Suprapubic skin (tissue), 4 donors: Measurements from ENCODE around the gene ARCN1. TPM values are rescaled to one million over a fixed set of nuclear protein-coding genes. Genes with fewer than 3 reads are reported as not detected.

ENCODE experiments used
- DNase-seq, 2 donors: peaks; one replicate each; pipeline ENCODE4 v3.0.0-alpha.2; 2019; ENCODE audit warnings: low spot score in 2 of 2
- H3K27ac ChIP-seq: fragments of 200-600 bp; sonication (generic); one replicate; pipeline ENCODE4 v1.5.1; 2019
- H3K27me3 ChIP-seq: fragments of 200-600 bp; sonication (generic); one replicate; pipeline ENCODE4 v1.5.1; 2019
- H3K36me3 ChIP-seq: fragments of 200-600 bp; sonication (generic); one replicate; pipeline ENCODE4 v1.5.1; 2019
- H3K4me1 ChIP-seq: fragments of 200-600 bp; sonication (generic); one replicate; pipeline ENCODE4 v1.5.1; 2019
- H3K4me3 ChIP-seq: fragments of 200-600 bp; sonication (generic); one replicate; pipeline ENCODE4 v1.5.1; 2019; ENCODE audit warnings: mild to moderate bottlenecking
- H3K9me3 ChIP-seq: fragments of 200-600 bp; sonication (generic); one replicate; pipeline ENCODE4 v1.5.1; 2019
- CTCF ChIP-seq, 2 donors: fragments of 200-600 bp in 1 of 2; fragments of 450-650 bp in 1 of 2; sonication (generic) in 1 of 2; IDR thresholded peaks; one replicate each; pipeline ENCODE4 v1.5.1; 2016 to 2019; ENCODE audit warnings: antibody characterized with exemption in 2 of 2, mild to moderate bottlenecking in 1 of 2, moderate library complexity in 1 of 2
- EP300 ChIP-seq: sonication (generic); formaldehyde crosslinking; IDR thresholded peaks from one replicate; pipeline ENCODE4 v1.6.1; 2017; ENCODE audit warnings: antibody characterized with exemption
- POLR2A ChIP-seq, 2 donors: fragments of 450-650 bp; IDR thresholded peaks; one replicate each; pipeline ENCODE4 v1.6.1; 2017; ENCODE audit warnings: antibody characterized with exemption in 2 of 2, mild to moderate bottlenecking in 2 of 2, moderate library complexity in 2 of 2
- POLR2AphosphoS5 ChIP-seq, 3 donors: sonication (generic); formaldehyde crosslinking; IDR thresholded peaks; one replicate each; pipeline ENCODE4 v1.6.1; 2017; ENCODE audit warnings: antibody characterized with exemption in 3 of 3
- WGBS: methylation state at CpG from one replicate; pipeline ENCODE4 v1.1.5; 2018; 5-methylcytosine and 5-hydroxymethylcytosine counted together
- total RNA-seq, 4 donors: library from RNA; depleted of rRNA; stranded (reverse); fragments of >200 nt; gene quantifications; one replicate each; pipeline ENCODE4 v1.1.0, GENCODE V29; 2016

The ARCN1 gene
- total RNA-seq, 4 donors from 2014 or later, result 70.3 to 80.7 (median 77.0) TPM

GRCh38 chr11:118607401-118608359 is 35.5 kb downstream of the ARCN1 start, which contains the start of gene PHLDB1:
PHLDB1 (plus strand) TSS chr11:118607615; CDS start chr11:118613837, 6,222 bp downstream.
- DNase-seq, result peak in 1 of 2 donors; percentile 83
- peak within 1 kb of the TSS; percentile 95 for H3K27ac ChIP-seq
- peaks cover 86% of the 10 kb centered on the region for H3K4me1 ChIP-seq
- peak within 1 kb of the TSS; percentile 69 for H3K4me3 ChIP-seq
- peak in 1 of 2 donors; percentile 35 for TF ChIP-seq CTCF (IDR thresholded peaks at IDR 0.05)
- TF ChIP-seq POLR2A (IDR thresholded peaks at IDR 0.05), result peak in 1 of 2 donors; percentile 55
- no peak for TF ChIP-seq POLR2AphosphoS5 (IDR thresholded peaks at IDR 0.05)
- no peak for TF ChIP-seq EP300
- WGBS, result 7% methylated on average over 14 of the region's 72 CpGs
- H3K36me3 ChIP-seq, result no peaks in the 10 kb centered on the region
- H3K9me3 ChIP-seq, result no peaks in the 10 kb centered on the region
- peaks cover 5% of the 10 kb centered on the region for H3K27me3 ChIP-seq

GRCh38 chr11:118608360-118609227 is 36.4 kb downstream of the ARCN1 start:
- peaks cover 5% of the 10 kb centered on the region for H3K27me3 ChIP-seq
- peak overlapping the region; percentile 95 for H3K27ac ChIP-seq
- TF ChIP-seq CTCF (IDR thresholded peaks at IDR 0.05), result no peak
- no peak for TF ChIP-seq EP300
- no peak for TF ChIP-seq POLR2AphosphoS5 (IDR thresholded peaks at IDR 0.05)
- no peak for TF ChIP-seq POLR2A (IDR thresholded peaks at IDR 0.05)
- peaks cover 82% of the 10 kb centered on the region for H3K4me1 ChIP-seq
- 21% methylated on average over 37 of the region's 69 CpGs for WGBS
- DNase-seq, result peak; percentile 90 to 94
- H3K9me3 ChIP-seq, result no peaks in the 10 kb centered on the region
- peaks cover under 1% of the 10 kb centered on the region for H3K36me3 ChIP-seq
- peak overlapping the region; percentile 69 for H3K4me3 ChIP-seq

GRCh38 chr11:118609380-118610224 is 37.4 kb downstream of the ARCN1 start:
- Histone ChIP-seq H3K4me3 (peak overlapping the region; percentile 69), H3K27ac (peak overlapping the region; percentile 95)
- DNase-seq, result peak; percentile 68 to 78

More at GRCh38 chr11:118609380-118610224, 37.4 kb downstream of the ARCN1 start:
- Histone ChIP-seq H3K9me3 (no peaks in the 10 kb centered on the region), H3K36me3 (peaks cover 10% of the 10 kb centered on the region), H3K27me3 (peaks cover 5% of the 10 kb centered on the region), H3K4me1 (peaks cover 73% of the 10 kb centered on the region)
- TF ChIP-seq POLR2A (IDR thresholded peaks at IDR 0.05) (no peak), EP300 (no peak), POLR2AphosphoS5 (IDR thresholded peaks at IDR 0.05) (peak in 1 of 3 donors; percentile 23), CTCF (IDR thresholded peaks at IDR 0.05) (no peak)
- WGBS, result 41% methylated on average over 28 of the region's 57 CpGs
